Peyer's patch (tissue), 4 donors: Measurements from ENCODE around the gene RSU1. TPM values are rescaled to one million over a fixed set of nuclear protein-coding genes. Genes with fewer than 3 reads are reported as not detected.

Source experiments
- DNase-seq, 3 donors: peaks; one replicate each; pipeline ENCODE4 v3.0.0-alpha.2; 2017 to 2019
- H3K27ac ChIP-seq, 4 donors: fragments of 200-600 bp; sonication (generic); one replicate each; pipeline ENCODE4 v1.5.1; 2016 to 2019
- H3K27me3 ChIP-seq, 2 donors: fragments of 200-600 bp; sonication (generic); one replicate each; pipeline ENCODE4 v1.5.1; 2019
- H3K36me3 ChIP-seq, 3 donors: fragments of 200-600 bp; sonication (generic); one replicate each; pipeline ENCODE4 v1.5.1; 2016 to 2019
- H3K4me1 ChIP-seq, 4 donors: fragments of 200-600 bp; sonication (generic); one replicate each; pipeline ENCODE4 v1.5.1; 2016 to 2019
- H3K4me3 ChIP-seq, 4 donors: fragments of 200-600 bp; sonication (generic); 1 replicate in 3 of 4; 2 replicates in 1 of 4; pipeline ENCODE4 v1.5.1; 2016 to 2019; ENCODE audit warnings: mild to moderate bottlenecking in 1 of 4
- H3K9me3 ChIP-seq, 4 donors: fragments of 200-600 bp; sonication (generic); one replicate each; pipeline ENCODE4 v1.5.1; 2016 to 2019; ENCODE audit warnings: mild to moderate bottlenecking in 1 of 4
- CTCF ChIP-seq, 6 experiments: fragments of 450-650 bp in 4 of 6; fragments of 200-600 bp in 2 of 6; sonication (generic) in 1 of 6; IDR thresholded peaks; one replicate each; pipeline ENCODE4 v1.5.1; 2017 to 2019; ENCODE audit warnings: antibody characterized with exemption in 6 of 6, mild to moderate bottlenecking in 3 of 6, moderate library complexity in 1 of 6
- POLR2A ChIP-seq, 2 donors: fragments of 450-650 bp; IDR thresholded peaks; one replicate each; pipeline ENCODE4 v1.5.1; 2017; ENCODE audit warnings: antibody characterized with exemption in 2 of 2, mild to moderate bottlenecking in 2 of 2, moderate library complexity in 2 of 2
- total RNA-seq, 4 donors: library from RNA; depleted of rRNA; stranded (reverse); fragments of >200 nt; gene quantifications; one replicate each; pipeline ENCODE4 v1.1.0, GENCODE V29; 2016

RSU1 gene
- total RNA-seq, 4 donors from 2014 or later = 14.5 to 31.4 (median 23.5) TPM

GRCh38 chr10:16792675-16793074 lies 24.5 kb downstream of the RSU1 start:
- Histone ChIP-seq H3K4me3 (no peak overlapping the region), H3K27ac (no peak overlapping the region), H3K27me3 (no peaks in the 10 kb centered on the region), H3K9me3 (no peaks in the 10 kb centered on the region), H3K36me3 (no peaks in the 10 kb centered on the region), H3K4me1 (no peaks in the 10 kb centered on the region)
- no peak for TF ChIP-seq CTCF (IDR thresholded peaks at IDR 0.05)
- TF ChIP-seq POLR2A (IDR thresholded peaks at IDR 0.05) = no peak
- no peak for DNase-seq

GRCh38 chr10:16789765-16790164 lies 27.5 kb downstream of the RSU1 start:
- H3K27me3 ChIP-seq = no peaks in the 10 kb centered on the region
- no peak for DNase-seq
- no peak for TF ChIP-seq POLR2A (IDR thresholded peaks at IDR 0.05)
- no peak for TF ChIP-seq CTCF (IDR thresholded peaks at IDR 0.05)
- H3K27ac ChIP-seq = no peak overlapping the region
- H3K36me3 ChIP-seq = no peaks in the 10 kb centered on the region
- no peaks in the 10 kb centered on the region for H3K4me1 ChIP-seq
- H3K9me3 ChIP-seq = no peaks in the 10 kb centered on the region
- no peak overlapping the region for H3K4me3 ChIP-seq

- H3K36me3 ChIP-seq = no peaks in the 10 kb centered on the region
- H3K9me3 ChIP-seq = no peaks in the 10 kb centered on the region
- TF ChIP-seq CTCF (IDR thresholded peaks at IDR 0.05) (no peak), POLR2A (IDR thresholded peaks at IDR 0.05) (no peak)
- no peak for DNase-seq
- H3K27me3 ChIP-seq = no peaks in the 10 kb centered on the region
- H3K27ac ChIP-seq = no peak overlapping the region
- no peaks in the 10 kb centered on the region for H3K4me1 ChIP-seq
- no peak overlapping the region for H3K4me3 ChIP-seq
These were observed 28.0 kb downstream of the RSU1 start for GRCh38 chr10:16789261-16789660.

GRCh38 chr10:16788778-16789177 lies 28.4 kb downstream of the RSU1 start:
- Histone ChIP-seq H3K27me3 (no peaks in the 10 kb centered on the region), H3K4me3 (no peak overlapping the region), H3K27ac (no peak overlapping the region), H3K4me1 (no peaks in the 10 kb centered on the region), H3K9me3 (no peaks in the 10 kb centered on the region), H3K36me3 (no peaks in the 10 kb centered on the region)
- no peak for TF ChIP-seq POLR2A (IDR thresholded peaks at IDR 0.05)
- TF ChIP-seq CTCF (IDR thresholded peaks at IDR 0.05) = no peak
- no peak for DNase-seq

- no peak for DNase-seq
- Histone ChIP-seq H3K36me3 (no peaks in the 10 kb centered on the region), H3K27ac (no peak overlapping the region), H3K9me3 (no peaks in the 10 kb centered on the region), H3K4me1 (no peaks in the 10 kb centered on the region), H3K4me3 (no peak overlapping the region), H3K27me3 (no peaks in the 10 kb centered on the region)
- TF ChIP-seq CTCF (IDR thresholded peaks at IDR 0.05) (no peak), POLR2A (IDR thresholded peaks at IDR 0.05) (no peak)
These were observed 29.1 kb downstream of the RSU1 start for GRCh38 chr10:16788125-16788524.

GRCh38 chr10:16787361-16787791 lies 29.8 kb downstream of the RSU1 start:
- no peak overlapping the region for H3K27ac ChIP-seq
- H3K9me3 ChIP-seq = no peaks in the 10 kb centered on the region
- TF ChIP-seq POLR2A (IDR thresholded peaks at IDR 0.05) = no peak
- no peak for TF ChIP-seq CTCF (IDR thresholded peaks at IDR 0.05)
- no peak for DNase-seq
- no peak overlapping the region for H3K4me3 ChIP-seq
- no peaks in the 10 kb centered on the region for H3K27me3 ChIP-seq
- no peaks in the 10 kb centered on the region for H3K36me3 ChIP-seq
- H3K4me1 ChIP-seq = no peaks in the 10 kb centered on the region
